NCI-H2029 (cell line): ENCODE measurements around the gene HEY2.

Source experiments
- DNase-seq: peaks from one replicate; lab custom pipeline; 2025; lab: John Stamatoyannopoulos, UW

Gene HEY2

GRCh38 chr6:125743604-125744003 lies 5.8 kb upstream of the HEY2 start:
- no peak for DNase-seq

- peak; percentile 88 for DNase-seq
Measured at GRCh38 chr6:125745281-125746018, 4.0 kb upstream of the HEY2 start.

- no peak for DNase-seq
Measured at GRCh38 chr6:125746019-125746414, 3.4 kb upstream of the HEY2 start.

GRCh38 chr6:125746731-125747588 lies 2.5 kb upstream of the HEY2 start:
- peak; percentile 99 for DNase-seq

- DNase-seq = peak; percentile 89
Measured at GRCh38 chr6:125747589-125748405, 1.6 kb upstream of the HEY2 start.

- DNase-seq = peak; percentile 78
Measured at GRCh38 chr6:125748406-125749172, 843 bp upstream of the HEY2 start.

- DNase-seq = peak; percentile 75
Measured at GRCh38 chr6:125749865-125750691, 646 bp downstream of the HEY2 start.

- DNase-seq = peak; percentile 56
Measured at GRCh38 chr6:125750692-125751333, 1.4 kb downstream of the HEY2 start.

- peak; percentile 10 for DNase-seq
Measured at GRCh38 chr6:125751334-125751916, 2.0 kb downstream of the HEY2 start.

GRCh38 chr6:125752773-125753172 lies 3.3 kb downstream of the HEY2 start:
- no peak for DNase-seq

- DNase-seq = peak; percentile 82
Measured at GRCh38 chr6:125753218-125753936, 3.9 kb downstream of the HEY2 start.

- DNase-seq = no peak
Measured at GRCh38 chr6:125753937-125754259, 4.5 kb downstream of the HEY2 start.

- no peak for DNase-seq
Measured at GRCh38 chr6:125754566-125754965, 5.1 kb downstream of the HEY2 start.

- no peak for DNase-seq
Measured at GRCh38 chr6:125759184-125759902, 9.9 kb downstream of the HEY2 start.

- no peak for DNase-seq
Measured at GRCh38 chr6:125759959-125760457, 10.6 kb downstream of the HEY2 start.

- no peak for DNase-seq
Measured at GRCh38 chr6:125764121-125764671, 14.8 kb downstream of the HEY2 start.

GRCh38 chr6:125765944-125766343 lies 16.5 kb downstream of the HEY2 start:
- DNase-seq = no peak

GRCh38 chr6:125766641-125767040 lies 17.2 kb downstream of the HEY2 start:
- DNase-seq = no peak
